HG03280 (cell line): ENCODE measurements around the gene ATP6V0A1.

ENCODE experiments used
- ATAC-seq: cut with Tn5 transposase; IDR thresholded peaks from one replicate; pipeline ENCODE4 v1.9.1; 2021; ENCODE audit warnings: mild to moderate bottlenecking, moderate library complexity; ENCODE audit not compliant: unreplicated experiment

ATP6V0A1 gene

DNA sequence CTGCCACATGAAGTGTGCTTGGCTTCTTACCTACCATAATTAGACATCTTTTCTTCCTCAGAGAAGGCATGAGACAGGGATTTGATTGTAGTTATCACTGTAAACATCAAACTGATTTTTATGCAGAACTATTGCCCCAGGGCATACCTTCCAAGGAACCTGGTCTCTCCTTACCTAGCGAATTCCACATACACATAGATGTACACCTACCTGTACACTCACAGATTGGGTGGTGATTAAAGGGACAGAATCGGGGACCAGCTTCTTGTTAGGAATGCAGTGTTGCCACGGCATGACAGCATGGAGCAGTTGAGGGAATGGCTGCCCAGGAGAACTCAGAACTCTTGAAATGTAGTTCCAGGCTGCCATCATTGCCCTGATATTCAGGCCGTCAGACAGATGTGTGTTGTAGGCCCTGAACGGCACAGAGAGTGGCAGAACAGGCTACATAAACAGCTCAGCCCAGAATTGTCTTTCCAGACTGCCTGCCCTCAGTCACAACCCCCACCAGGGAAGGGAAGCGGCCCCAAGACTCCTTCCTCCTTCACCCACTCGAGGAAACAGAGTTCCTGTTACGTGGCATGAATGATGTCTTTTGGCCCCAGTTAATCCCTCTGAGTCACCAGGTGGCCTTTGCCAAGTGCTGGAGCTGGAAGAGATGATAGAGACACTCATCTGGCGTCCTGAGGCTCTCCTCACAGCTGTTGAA lies 59.5 kb downstream of the ATP6V0A1 start:
- ATAC-seq: no peak

DNA sequence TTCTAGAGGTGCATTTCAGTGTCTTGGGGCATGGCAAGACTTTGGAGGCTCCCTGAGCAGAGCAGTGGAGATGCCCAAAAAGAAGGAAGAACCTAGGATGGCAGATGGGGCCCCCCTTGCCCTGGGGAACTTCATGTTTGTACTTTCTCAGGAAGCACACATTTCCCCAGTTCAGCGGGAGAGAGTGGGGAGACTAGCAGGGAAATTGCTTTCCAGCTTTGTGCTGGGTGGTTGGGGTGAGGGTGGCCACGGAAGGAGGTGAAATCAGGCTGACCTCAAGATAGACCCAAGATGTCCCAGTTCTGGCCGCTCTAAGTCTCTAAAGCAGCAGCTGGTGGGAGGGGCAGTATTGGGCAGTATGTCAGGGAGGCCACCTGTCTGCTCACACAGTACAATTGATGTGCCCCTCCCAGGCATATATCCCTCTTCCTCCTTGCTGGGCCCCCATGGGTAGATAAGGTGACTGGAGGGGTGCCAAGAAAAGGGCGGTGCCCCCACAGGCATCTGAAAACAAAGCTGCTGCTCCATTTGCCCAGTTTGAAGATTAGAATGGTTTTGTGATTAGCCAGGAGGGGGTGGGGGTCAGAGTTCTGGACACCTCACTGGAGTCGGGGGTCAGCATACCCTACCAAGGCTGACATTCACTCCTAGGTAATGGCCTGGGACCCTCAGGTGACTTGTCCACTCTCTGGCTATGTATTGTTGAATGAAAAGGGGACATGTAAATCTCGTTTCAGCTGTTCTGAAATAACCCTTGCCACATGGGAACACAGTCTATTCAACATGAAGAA lies 60.3 kb downstream of the ATP6V0A1 start:
- ATAC-seq: no peak

GRCh38 chr17:42519546-42520491 lies 61.1 kb downstream of the ATP6V0A1 start:
- no peak for ATAC-seq

GRCh38 chr17:42520540-42520951 lies 61.9 kb downstream of the ATP6V0A1 start:
- ATAC-seq: no peak

DNA sequence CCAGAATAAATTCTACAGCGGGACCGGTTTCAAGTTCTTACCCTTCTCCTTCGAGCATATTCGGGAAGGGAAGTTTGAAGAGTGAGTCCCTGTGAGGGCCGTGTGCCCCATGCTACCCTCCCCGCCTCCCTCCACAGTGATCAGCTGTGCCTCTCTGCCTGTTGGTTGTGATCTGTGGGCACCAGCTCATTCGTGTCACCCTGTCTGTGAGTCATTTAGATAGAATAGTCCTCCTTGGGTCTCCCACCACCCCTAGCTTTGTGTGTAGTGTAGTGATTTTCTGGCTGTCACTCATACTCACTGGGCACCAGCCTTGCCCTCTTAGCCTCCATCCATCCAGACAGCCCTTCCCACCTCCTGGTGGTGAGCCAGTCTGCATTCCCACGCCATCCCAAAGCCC lies 62.4 kb downstream of the ATP6V0A1 start:
- no peak for ATAC-seq

- ATAC-seq: no peak
These were observed 63.1 kb downstream of the ATP6V0A1 start for GRCh38 chr17:42521666-42522262.

DNA sequence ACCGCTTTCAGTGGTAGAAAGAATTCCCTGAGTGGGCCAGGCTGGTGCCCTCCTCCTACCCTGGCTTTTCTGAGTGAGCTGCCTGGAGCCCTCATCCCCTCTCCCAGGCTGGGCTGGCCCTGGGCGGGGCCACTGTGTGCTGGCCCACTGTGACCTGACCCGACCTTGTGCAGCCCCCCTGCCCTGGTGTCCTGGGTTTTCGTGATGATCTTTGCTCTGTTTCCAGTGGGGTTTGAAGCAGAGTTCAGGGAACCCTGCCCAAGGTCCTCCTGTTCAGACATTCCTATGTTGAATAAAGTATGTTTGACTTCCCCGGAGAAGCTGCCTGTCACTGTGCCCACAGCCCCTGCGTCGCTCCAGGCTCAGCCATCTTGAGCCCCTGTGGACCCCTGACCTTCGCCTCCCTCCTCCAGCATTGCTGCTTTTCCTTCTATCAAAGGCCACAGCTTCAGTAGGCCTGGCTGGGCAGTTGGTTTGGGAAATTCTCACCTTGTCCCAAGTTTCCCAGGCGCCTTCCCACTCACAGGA lies 63.6 kb downstream of the ATP6V0A1 start:
- ATAC-seq: no peak

- no peak for ATAC-seq
These were observed 64.2 kb downstream of the ATP6V0A1 start for GRCh38 chr17:42522798-42523278.

- no peak for ATAC-seq
These were observed 66.5 kb downstream of the ATP6V0A1 start for GRCh38 chr17:42525221-42525620.

GRCh38 chr17:42526031-42526444 lies 67.4 kb downstream of the ATP6V0A1 start:
- no peak for ATAC-seq

DNA sequence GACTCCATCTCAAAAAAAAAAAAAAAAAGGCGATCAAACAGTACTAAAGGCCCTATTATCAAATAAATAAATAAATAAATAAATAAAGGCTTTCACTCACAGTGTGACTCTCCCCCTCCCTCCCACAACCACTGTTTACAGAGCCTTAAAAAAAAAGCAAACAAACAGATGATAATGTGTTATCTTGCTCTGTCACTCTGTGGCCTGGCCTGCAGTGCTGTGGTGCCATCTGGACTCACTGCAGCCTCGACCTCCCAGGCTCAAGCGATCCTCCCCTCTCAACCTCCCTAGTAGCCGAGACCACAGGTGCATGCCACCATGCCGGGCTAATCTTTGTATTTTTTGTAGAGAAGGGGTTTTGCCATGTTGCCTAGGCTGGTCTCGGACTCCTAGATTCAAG lies 69.3 kb downstream of the ATP6V0A1 start:
- no peak for ATAC-seq

GRCh38 chr17:42529061-42529460 lies 70.4 kb downstream of the ATP6V0A1 start:
- no peak for ATAC-seq

DNA sequence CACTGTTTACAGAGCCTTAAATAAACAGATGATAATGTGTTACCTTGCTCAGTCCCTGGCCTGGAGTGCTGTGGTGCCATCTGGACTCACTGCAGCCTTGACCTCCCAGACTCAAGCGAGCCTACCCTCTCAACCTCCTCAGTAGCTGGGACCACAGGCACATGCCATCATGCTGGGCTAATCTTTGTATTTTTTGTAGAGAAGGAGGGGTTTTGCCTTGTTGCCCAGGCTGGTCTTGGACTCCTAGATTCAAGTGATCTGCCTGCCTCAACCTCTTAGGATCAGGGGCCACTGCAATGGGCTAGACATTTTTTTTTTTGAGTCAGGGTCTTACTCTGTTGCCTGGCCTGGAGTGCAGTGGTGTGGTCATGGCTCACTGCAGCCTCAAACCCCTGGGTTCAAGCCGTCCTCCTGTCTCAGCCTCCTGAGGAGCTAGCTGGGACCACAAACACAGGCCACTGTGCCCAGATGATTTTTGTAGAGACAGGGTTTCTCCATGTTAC lies 72.3 kb downstream of the ATP6V0A1 start:
- no peak for ATAC-seq

DNA sequence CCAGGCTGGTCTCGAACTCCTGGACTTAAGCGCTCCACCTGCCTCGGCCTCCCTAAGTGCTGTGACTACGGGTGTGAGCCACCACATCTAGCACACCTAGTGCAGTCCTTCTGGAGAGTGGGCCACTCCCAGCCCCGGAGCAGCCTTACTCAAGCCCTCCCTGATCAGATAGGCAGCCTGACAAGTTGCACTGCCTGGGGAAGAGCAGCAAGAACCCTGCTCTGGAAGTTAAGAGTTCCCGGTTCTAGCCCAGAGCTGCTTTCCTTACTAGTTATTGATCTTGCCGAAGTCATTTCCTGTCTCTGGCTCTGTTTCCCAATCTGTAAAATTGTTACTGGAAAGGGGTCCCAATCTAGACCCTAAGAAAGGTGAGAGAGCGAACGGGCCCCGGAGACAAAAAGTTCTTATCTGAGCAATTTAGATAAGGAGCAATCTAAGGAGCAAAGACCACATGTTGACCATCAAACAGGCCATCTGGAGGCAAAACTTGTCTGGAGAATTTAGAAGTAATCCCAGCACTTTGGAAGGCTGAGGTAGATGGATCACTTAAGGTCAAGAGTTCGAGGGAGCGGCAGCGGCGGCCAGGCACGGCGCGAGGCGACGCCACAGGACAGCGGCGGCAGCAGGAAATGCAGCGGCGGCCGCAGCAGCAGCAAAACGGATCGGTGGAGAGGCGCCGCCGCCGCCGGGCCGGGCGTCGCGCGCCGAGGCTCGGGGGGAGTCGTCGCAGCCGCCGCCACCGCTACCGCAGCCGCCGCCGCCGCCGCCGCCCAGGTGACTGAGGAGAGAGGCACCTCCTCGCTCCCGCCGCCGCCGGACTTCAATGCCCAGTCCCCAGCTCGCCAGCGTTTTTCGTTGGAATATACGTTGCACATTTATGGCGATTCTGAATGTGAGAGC lies 73.0 kb downstream of the ATP6V0A1 start:
- no peak for ATAC-seq

- no peak for ATAC-seq
These were observed 76.7 kb downstream of the ATP6V0A1 start for GRCh38 chr17:42535155-42536047.

GRCh38 chr17:42536048-42536371 lies 77.3 kb downstream of the ATP6V0A1 start, which contains the start of gene NAGLU:
TSS of gene NAGLU (plus strand) at chr17:42536241. CDS start at chr17:42536273, 32 bp downstream.
- ATAC-seq: peak; percentile 89

DNA sequence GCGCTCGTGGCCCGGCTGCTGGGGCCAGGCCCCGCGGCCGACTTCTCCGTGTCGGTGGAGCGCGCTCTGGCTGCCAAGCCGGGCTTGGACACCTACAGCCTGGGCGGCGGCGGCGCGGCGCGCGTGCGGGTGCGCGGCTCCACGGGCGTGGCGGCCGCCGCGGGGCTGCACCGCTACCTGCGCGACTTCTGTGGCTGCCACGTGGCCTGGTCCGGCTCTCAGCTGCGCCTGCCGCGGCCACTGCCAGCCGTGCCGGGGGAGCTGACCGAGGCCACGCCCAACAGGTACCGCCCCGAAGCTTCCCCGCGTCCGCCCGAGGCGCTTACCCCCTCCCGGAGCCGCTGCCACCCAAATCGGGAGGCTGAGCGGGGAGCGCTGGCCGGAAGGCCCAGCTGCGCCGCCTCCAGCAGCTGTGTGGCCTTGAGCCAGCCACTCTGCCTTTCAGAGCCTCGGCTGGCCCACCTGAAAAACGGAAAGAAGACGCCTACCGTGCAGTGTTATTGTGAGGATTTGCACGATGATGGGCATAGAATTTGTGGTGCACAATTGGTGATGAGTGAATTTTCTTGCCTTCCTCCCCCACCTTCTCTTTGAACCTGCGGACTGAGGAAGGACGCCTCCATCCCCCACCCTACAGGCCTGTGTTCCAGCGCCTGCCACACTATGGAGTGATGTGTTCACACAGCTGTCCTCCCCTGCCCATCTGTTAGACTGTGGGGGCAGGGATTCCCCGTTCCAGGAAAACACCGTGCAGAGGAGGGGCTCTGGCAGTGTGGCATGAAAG lies 77.9 kb downstream of the ATP6V0A1 start:
- ATAC-seq: peak; percentile 53
